Keratinocyte (primary cell): ENCODE measurements around the gene XRCC2. TPM values are rescaled to one million over a fixed set of nuclear protein-coding genes. Genes with fewer than 3 reads are reported as not detected.
"Not testable (repeated sequence)": the region's sequence is repeated elsewhere in the genome, so short reads cannot be mapped to it uniquely, and the experiment has no call there.

Experiments used
- DNase-seq: peaks from one replicate; pipeline ENCODE4 v3.0.0-alpha.2; 2011; ENCODE audit warnings: low read depth, missing footprints, low spot score
- FAIRE-seq: peaks from 2 replicates; lab custom pipeline; 2011; peaks lifted over from hg19 to GRCh38; lab: Jason Lieb, UNC
- H2AFZ ChIP-seq: 2 replicates; pipeline ENCODE4 v1.6.0; 2012; ENCODE audit warnings: low read length, control low read depth, inconsistent platforms; ENCODE audit not compliant: control insufficient read depth
- H3K27ac ChIP-seq: 2 replicates; pipeline ENCODE4 v1.5.1; 2011; ENCODE audit warnings: low read length; ENCODE audit not compliant: control insufficient read depth, insufficient read depth
- H3K27me3 ChIP-seq: 3 replicates; pipeline ENCODE4 v1.6.0; 2011; ENCODE audit warnings: low read length; ENCODE audit not compliant: control insufficient read depth, insufficient read depth; ENCODE audit errors: extremely low read depth
- H3K36me3 ChIP-seq, 2 experiments: 2 replicates in 1 of 2; 3 replicates in 1 of 2; pipeline ENCODE4 v1.5.1; 2011; ENCODE audit warnings: low read length in 2 of 2, mild to moderate bottlenecking in 1 of 2; ENCODE audit not compliant: control insufficient read depth in 2 of 2, insufficient read depth in 2 of 2; ENCODE audit errors: extremely low read depth in 1 of 2
- H3K4me1 ChIP-seq: 3 replicates; pipeline ENCODE4 v1.5.1; 2011; ENCODE audit warnings: low read length; ENCODE audit not compliant: control insufficient read depth, insufficient read depth; ENCODE audit errors: extremely low read depth
- H3K4me2 ChIP-seq: 3 replicates; pipeline ENCODE4 v1.6.0; 2011; ENCODE audit warnings: low read depth, low read length; ENCODE audit not compliant: control insufficient read depth, insufficient read depth; ENCODE audit errors: extremely low read depth
- H3K4me3 ChIP-seq, 3 experiments: fragments of 200-600 bp in 1 of 3; sonication (generic) in 1 of 3; 2 replicates in 2 of 3; 3 replicates in 1 of 3; pipeline ENCODE4 v1.5.1; 2011 to 2016; ENCODE audit warnings: low read length in 3 of 3, mild to moderate bottlenecking in 3 of 3, control low read depth in 2 of 3, inconsistent platforms in 1 of 3, low read depth in 1 of 3, mixed read lengths in 1 of 3, mixed run types in 1 of 3, moderate library complexity in 1 of 3; ENCODE audit not compliant: control insufficient read depth in 2 of 3, insufficient read depth in 2 of 3; ENCODE audit errors: extremely low read depth in 1 of 3
- H3K79me2 ChIP-seq: 2 replicates; pipeline ENCODE4 v1.6.0; 2012; ENCODE audit warnings: low read length; ENCODE audit not compliant: control insufficient read depth, insufficient read depth
- H3K9ac ChIP-seq: 3 replicates; pipeline ENCODE4 v1.6.0; 2011; ENCODE audit warnings: low read length; ENCODE audit not compliant: control insufficient read depth, insufficient read depth; ENCODE audit errors: extremely low read depth
- H3K9me1 ChIP-seq: 3 replicates; pipeline ENCODE4 v1.6.0; 2011; ENCODE audit warnings: low read length; ENCODE audit not compliant: control insufficient read depth, insufficient read depth; ENCODE audit errors: extremely low read depth
- H3K9me3 ChIP-seq: 2 replicates; pipeline ENCODE4 v1.5.1; 2012; ENCODE audit warnings: low read depth, low read length; ENCODE audit not compliant: control insufficient read depth
- H4K20me1 ChIP-seq: 3 replicates; pipeline ENCODE4 v1.6.0; 2011; ENCODE audit warnings: low read length; ENCODE audit not compliant: control insufficient read depth, insufficient read depth; ENCODE audit errors: extremely low read depth
- EZH2 ChIP-seq: IDR thresholded peaks from one replicate; pipeline ENCODE4 v1.6.1; 2012; ENCODE audit warnings: inconsistent platforms, mild to moderate bottlenecking, low read length, moderate library complexity
- dilution Hi-C: fragments of 300-500 bp; cut with MboI; formaldehyde crosslinking; loops from one replicate; pipeline ENCODE4 v1.7.0; 2020; ENCODE audit warnings: low sequenced_read_pairs; ENCODE audit not compliant: extremely low pct_ligation_motif_present
- polyA plus RNA-seq, 5 experiments: library from polyadenylated mRNA; depleted of rRNA in 3 of 5; stranded (reverse) in 3 of 5; stranded (forward) in 1 of 5; unstranded in 1 of 5; fragments of >200 nt; gene quantifications; 1 replicate in 1 of 5; 2 replicates in 3 of 5; 3 replicates in 1 of 5; pipeline versions ENCODE4 v1.2.1 to v1.2.3, GENCODE V29; 2011 to 2012; ENCODE audit warnings: missing spikeins in 2 of 5, low read depth in 1 of 5, low replicate concordance in 1 of 5
- TF ChIP-seq, protein P1 (sequence below), 3 experiments: IDR thresholded peaks in 1 of 3; conservative IDR thresholded peaks in 1 of 3; optimal IDR thresholded peaks in 1 of 3; 2 replicates in 2 of 3; 3 replicates in 1 of 3; pipeline versions ENCODE3 to v1.5.1; 2011; ENCODE audit warnings: low read length in 3 of 3, mild to moderate bottlenecking in 3 of 3, moderate library complexity in 2 of 3, control low read depth in 1 of 3, inconsistent platforms in 1 of 3; ENCODE audit not compliant: insufficient read depth in 2 of 3; ENCODE audit errors: extremely low read depth in 1 of 3

The XRCC2 gene
- polyA plus RNA-seq, 1 donor (not counting 4 experiments of a cell fraction or from before 2014, with no cell fraction given): 3.8 TPM

DNA sequence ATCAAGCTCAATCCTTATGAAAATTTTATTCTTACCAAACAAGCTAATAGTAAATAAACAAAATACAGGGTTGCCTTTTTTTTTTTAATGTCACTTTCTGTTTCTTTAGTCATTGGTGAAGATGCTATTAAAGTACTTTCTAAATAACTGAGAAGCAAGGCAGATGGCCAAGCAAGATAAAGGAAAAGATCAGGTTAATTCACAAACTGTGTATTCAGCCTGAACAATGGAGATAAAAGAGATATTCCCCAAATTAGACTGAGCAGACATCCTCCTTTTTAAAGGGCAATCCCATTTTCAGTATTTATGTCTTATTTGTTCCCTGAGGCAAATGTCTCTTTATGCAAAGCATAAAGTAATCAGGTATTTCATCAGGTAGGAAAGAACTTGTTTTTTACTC lies 23.1 kb upstream of the XRCC2 start:
- FAIRE-seq: no peak
- Histone ChIP-seq H3K9me1 (no peaks in the 10 kb centered on the region), H4K20me1 (no peaks in the 10 kb centered on the region), H3K36me3 (no peaks in the 10 kb centered on the region), H3K27me3 (no peaks in the 10 kb centered on the region), H2AFZ (no peak overlapping the region), H3K9ac (no peak overlapping the region), H3K4me2 (no peak overlapping the region), H3K27ac (no peak overlapping the region), H3K4me1 (no peaks in the 10 kb centered on the region), H3K9me3 (no peaks in the 10 kb centered on the region), H3K4me3 (no peak overlapping the region), H3K79me2 (no peaks in the 10 kb centered on the region)
- dilution Hi-C loops: no loop called here
- TF ChIP-seq, protein P1, sequence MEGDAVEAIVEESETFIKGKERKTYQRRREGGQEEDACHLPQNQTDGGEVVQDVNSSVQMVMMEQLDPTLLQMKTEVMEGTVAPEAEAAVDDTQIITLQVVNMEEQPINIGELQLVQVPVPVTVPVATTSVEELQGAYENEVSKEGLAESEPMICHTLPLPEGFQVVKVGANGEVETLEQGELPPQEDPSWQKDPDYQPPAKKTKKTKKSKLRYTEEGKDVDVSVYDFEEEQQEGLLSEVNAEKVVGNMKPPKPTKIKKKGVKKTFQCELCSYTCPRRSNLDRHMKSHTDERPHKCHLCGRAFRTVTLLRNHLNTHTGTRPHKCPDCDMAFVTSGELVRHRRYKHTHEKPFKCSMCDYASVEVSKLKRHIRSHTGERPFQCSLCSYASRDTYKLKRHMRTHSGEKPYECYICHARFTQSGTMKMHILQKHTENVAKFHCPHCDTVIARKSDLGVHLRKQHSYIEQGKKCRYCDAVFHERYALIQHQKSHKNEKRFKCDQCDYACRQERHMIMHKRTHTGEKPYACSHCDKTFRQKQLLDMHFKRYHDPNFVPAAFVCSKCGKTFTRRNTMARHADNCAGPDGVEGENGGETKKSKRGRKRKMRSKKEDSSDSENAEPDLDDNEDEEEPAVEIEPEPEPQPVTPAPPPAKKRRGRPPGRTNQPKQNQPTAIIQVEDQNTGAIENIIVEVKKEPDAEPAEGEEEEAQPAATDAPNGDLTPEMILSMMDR (optimal IDR thresholded peaks at IDR 0.05 in 1 of 3, IDR thresholded peaks at IDR 0.05 in 1 of 3, conservative IDR thresholded peaks at IDR 0.05 in 1 of 3; ENCODE audit: extremely low read depth in 1 of 3, insufficient read depth in 2 of 3, low read length in 3 of 3): no peak
- no peak for TF ChIP-seq EZH2
- DNase-seq: no peak

DNA sequence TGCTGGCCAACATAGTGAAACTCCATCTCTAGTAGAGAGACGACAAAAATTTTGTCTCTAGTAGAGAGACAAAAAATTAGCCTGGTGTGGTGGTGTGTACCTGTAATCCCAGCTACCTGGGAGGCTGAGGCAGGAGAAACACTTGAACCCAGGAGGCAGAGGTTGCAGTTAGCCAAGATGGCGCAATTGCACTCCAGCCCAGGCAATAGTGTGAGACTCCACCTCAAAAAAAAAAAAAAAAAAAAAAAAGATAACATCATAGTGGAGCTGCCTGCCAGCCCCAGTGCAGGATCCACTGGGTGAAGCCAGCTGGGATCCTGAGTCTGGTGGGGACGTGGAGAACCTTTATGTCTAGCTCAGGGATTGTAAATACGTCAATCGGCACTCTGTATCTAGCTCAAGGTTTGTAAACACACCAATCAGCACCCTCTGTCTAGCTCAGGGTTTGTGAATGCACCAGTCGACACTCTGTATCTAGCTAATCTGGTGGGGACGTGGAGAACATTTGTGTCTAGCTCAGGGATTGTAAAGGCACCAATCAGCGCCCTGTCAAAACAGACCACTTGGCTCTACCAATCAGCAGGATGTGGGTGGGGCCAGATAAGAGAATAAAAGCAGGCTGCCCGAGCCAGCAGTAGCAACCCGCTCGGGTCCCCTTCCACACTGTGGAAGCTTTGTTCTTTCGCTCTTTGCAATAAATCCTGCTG lies 21.5 kb upstream of the XRCC2 start:
- DNase-seq, H3K27me3 ChIP-seq, H3K79me2 ChIP-seq, H4K20me1 ChIP-seq, H3K9me3 ChIP-seq, H3K36me3 ChIP-seq, dilution Hi-C loops, H3K4me2 ChIP-seq, H3K4me1 ChIP-seq, H2AFZ ChIP-seq, H3K27ac ChIP-seq, FAIRE-seq, H3K9ac ChIP-seq, H3K9me1 ChIP-seq, H3K4me3 ChIP-seq: not testable (repeated sequence)

DNA sequence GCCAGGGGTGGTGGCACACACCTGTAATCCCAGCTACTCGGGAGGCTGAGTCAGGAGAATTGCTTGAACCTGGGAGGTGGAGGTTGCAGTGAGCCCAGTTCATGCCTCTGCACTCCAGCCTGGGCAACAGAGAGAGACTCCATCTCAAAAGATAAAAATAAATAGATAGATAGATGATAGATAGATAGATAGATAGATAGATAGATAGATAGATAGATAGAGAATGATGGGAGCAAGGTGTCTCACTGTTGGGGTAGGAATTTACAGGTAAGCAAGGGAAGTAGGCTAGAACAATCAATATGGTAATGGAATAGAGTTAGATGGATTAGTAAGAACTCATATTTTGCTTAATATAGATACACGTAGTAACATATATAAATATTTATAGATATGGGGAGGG lies 16.3 kb upstream of the XRCC2 start:
- H3K9ac ChIP-seq, H3K79me2 ChIP-seq, H3K4me2 ChIP-seq, H3K4me1 ChIP-seq, DNase-seq, H3K27me3 ChIP-seq, H3K9me1 ChIP-seq, dilution Hi-C loops, H2AFZ ChIP-seq, H3K4me3 ChIP-seq, FAIRE-seq, H3K27ac ChIP-seq, H3K9me3 ChIP-seq, H3K36me3 ChIP-seq, H4K20me1 ChIP-seq: not testable (repeated sequence)
